ENCODE data around the gene RAD51B. TPM values are rescaled to one million over a fixed set of nuclear protein-coding genes. Genes with fewer than 3 reads are reported as not detected.

RAD51B gene
- total RNA-seq, 1 experiment from 2014 or later, result 16.7 TPM

DNA sequence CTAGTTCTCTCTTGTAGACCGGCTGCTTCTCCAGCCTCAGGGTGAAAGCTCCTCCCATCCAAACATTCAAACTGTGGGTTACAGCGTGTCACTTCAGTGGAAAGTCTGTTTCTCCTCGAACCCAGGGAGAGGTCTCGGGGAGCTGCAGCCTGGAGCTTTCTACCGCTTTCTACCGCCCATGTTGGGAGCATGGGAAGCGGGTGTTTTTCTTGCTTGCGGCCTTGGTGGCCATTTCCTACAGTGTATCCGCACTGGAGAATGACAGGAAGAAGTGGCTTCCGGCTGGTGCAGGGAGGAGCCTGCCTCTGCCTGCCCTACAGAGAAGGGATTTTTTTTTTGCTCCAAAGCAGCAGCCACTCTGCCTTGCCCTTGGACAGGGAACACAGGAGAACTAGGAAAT is 952.1 kb downstream of the RAD51B start:
- Histone ChIP-seq H3T11ph (ENCODE audit: low read length) (no peak overlapping the region), H4K5ac (ENCODE audit: insufficient read length, low read depth, low read length) (no peak overlapping the region), H4K20me1 (ENCODE audit: control insufficient read depth, insufficient read depth, insufficient read length) (no peaks in the 10 kb centered on the region), H3K4ac (ENCODE audit: low read depth, low read length) (no peak overlapping the region), H2AK5ac (ENCODE audit: insufficient read length, low read length) (no peak overlapping the region), H3K56ac (ENCODE audit: insufficient read length, low read depth, low read length) (no peak overlapping the region), H3K4me1 (ENCODE audit: insufficient read depth, low read length) (no peaks in the 10 kb centered on the region), H2AFZ (ENCODE audit: low read length) (no peak overlapping the region), H2BK15ac (ENCODE audit: low read depth, low read length) (no peak overlapping the region), H3K18ac (ENCODE audit: insufficient read length, low read depth, low read length) (no peak overlapping the region), H2BK120ac (ENCODE audit: low read depth, low read length, poor library complexity, severe bottlenecking) (no peak overlapping the region), H3K23ac (ENCODE audit: insufficient read length, low read depth, low read length) (no peak overlapping the region), H3K27ac (ENCODE audit: insufficient read length, low read depth, low read length) (no peak overlapping the region), H3K79me2 (ENCODE audit: insufficient read depth, low read length) (no peaks in the 10 kb centered on the region), H2BK20ac (ENCODE audit: low read depth, low read length, poor library complexity, severe bottlenecking) (no peak overlapping the region), H3K4me2 (ENCODE audit: insufficient read depth, insufficient read length, low read length) (no peak overlapping the region), H4K8ac (replicated peaks; ENCODE audit: insufficient read length, low read depth, low read length) (no peak overlapping the region), H3K79me1 (ENCODE audit: insufficient read depth, low read depth, low read length, poor library complexity, severe bottlenecking) (no peaks in the 10 kb centered on the region), H3K23me2 (ENCODE audit: insufficient read length, low read depth, low read length, poor library complexity, severe bottlenecking) (no peaks in the 10 kb centered on the region), H3K14ac (ENCODE audit: insufficient read depth, low read length) (no peak overlapping the region), H2BK12ac (ENCODE audit: insufficient read length, low read depth, low read length) (no peak overlapping the region), H4K91ac (ENCODE audit: insufficient read length, low read depth, low read length) (no peak overlapping the region), H3K9ac (ENCODE audit: extremely low read depth, insufficient read length, low read length) (no peak overlapping the region), H2BK5ac (ENCODE audit: insufficient read length, low read length) (no peak overlapping the region), H3K27me3 (ENCODE audit: insufficient read depth, low read length) (no peaks in the 10 kb centered on the region), H3K9me3 (ENCODE audit: control insufficient read depth, low read depth, low read length) (no peaks in the 10 kb centered on the region)
- peaks cover 3 to 8% of the 10 kb centered on the region in 2 experiments for H3K4me1 Mint-ChIP-seq
- H3K9me3 Mint-ChIP-seq, result no peaks in the 10 kb centered on the region
- H3K27me3 Mint-ChIP-seq (ENCODE audit: low read depth), result peaks cover 5% of the 10 kb centered on the region
- TF ChIP-seq CTCF (conservative IDR thresholded peaks at IDR 0.05), result no peak
- H3K4me3 Mint-ChIP-seq, result no peak overlapping the region
- DNase-seq, result no peak
- WGBS (ENCODE audit: extremely low coverage, insufficient read length, low lambda C conversion rate), result no CpG with 5 or more reads among the region's 10 CpGs
- no peak overlapping the region for H3K27ac Mint-ChIP-seq
- H3K36me3 Mint-ChIP-seq (ENCODE audit: insufficient read depth in 1 of 3, low read depth in 3 of 3), result no peaks in the 10 kb centered on the region; a peak in 1 of 7 replicates
